Measurements from ENCODE around the gene SYTL2. TPM values are rescaled to one million over a fixed set of nuclear protein-coding genes. Genes with fewer than 3 reads are reported as not detected.

Gene SYTL2
- total RNA-seq, 1 donor from 2014 or later = 25.1 TPM

GRCh38 chr11:85752890-85753581 is 57.9 kb downstream of the SYTL2 start:
- Mint-ChIP-seq H3K27ac (ENCODE audit: unreplicated experiment) (no peak overlapping the region), H3K4me1 (ENCODE audit: low read depth) (peaks cover 57% of the 10 kb centered on the region), H3K27me3 (ENCODE audit: low read depth) (no peaks in the 10 kb centered on the region), H3K9me3 (ENCODE audit: low read depth) (no peaks in the 10 kb centered on the region), H3K4me3 (ENCODE audit: unreplicated experiment) (no peak overlapping the region), H3K36me3 (ENCODE audit: low read depth) (peaks cover 2% of the 10 kb centered on the region)
- TF ChIP-seq, protein P1, sequence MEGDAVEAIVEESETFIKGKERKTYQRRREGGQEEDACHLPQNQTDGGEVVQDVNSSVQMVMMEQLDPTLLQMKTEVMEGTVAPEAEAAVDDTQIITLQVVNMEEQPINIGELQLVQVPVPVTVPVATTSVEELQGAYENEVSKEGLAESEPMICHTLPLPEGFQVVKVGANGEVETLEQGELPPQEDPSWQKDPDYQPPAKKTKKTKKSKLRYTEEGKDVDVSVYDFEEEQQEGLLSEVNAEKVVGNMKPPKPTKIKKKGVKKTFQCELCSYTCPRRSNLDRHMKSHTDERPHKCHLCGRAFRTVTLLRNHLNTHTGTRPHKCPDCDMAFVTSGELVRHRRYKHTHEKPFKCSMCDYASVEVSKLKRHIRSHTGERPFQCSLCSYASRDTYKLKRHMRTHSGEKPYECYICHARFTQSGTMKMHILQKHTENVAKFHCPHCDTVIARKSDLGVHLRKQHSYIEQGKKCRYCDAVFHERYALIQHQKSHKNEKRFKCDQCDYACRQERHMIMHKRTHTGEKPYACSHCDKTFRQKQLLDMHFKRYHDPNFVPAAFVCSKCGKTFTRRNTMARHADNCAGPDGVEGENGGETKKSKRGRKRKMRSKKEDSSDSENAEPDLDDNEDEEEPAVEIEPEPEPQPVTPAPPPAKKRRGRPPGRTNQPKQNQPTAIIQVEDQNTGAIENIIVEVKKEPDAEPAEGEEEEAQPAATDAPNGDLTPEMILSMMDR (IDR thresholded peaks at IDR 0.05) = no peak
- no peak for DNase-seq (ENCODE audit: low spot score)

DNA sequence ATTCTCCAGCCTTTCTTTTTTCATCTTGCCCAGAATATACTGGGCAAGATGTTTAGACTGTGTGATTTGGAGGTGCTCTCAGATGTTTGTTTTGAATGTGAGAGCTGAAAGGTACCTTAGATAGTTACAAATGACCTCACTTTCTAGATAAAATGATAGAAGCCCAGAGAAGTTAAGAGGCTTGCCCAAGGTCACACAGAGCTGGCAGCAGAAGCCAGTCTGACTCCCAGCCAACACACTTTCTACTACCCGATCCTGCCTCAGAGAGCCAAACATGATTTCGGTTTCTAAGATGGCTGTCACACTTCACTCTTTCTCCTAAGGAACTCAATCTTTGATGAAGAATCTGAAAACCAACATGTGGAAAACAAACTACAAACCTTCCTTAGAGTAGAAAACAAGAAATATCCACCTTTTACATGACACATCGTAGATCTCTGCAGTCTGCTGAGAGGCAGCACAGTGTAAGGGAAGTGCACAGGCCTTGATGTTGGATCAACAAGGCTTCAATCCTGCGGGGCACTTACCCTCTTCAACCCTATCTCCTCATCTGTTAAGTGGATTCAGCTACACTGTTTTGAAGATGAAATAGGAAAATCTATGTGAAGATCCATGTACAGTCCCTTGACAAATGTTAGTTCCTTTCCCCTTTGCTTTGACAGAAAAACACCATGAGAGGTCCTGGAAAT is 58.6 kb downstream of the SYTL2 start:
- no peaks in the 10 kb centered on the region for H3K36me3 Mint-ChIP-seq (ENCODE audit: low read depth)
- H3K27ac Mint-ChIP-seq (ENCODE audit: unreplicated experiment) = peak overlapping the region; percentile 19
- TF ChIP-seq, protein P1 (IDR thresholded peaks at IDR 0.05) = no peak
- peaks cover 54% of the 10 kb centered on the region for H3K4me1 Mint-ChIP-seq (ENCODE audit: low read depth)
- H3K27me3 Mint-ChIP-seq (ENCODE audit: low read depth) = no peaks in the 10 kb centered on the region
- DNase-seq (ENCODE audit: low spot score) = no peak
- no peak overlapping the region for H3K4me3 Mint-ChIP-seq (ENCODE audit: unreplicated experiment)
- H3K9me3 Mint-ChIP-seq (ENCODE audit: low read depth) = no peaks in the 10 kb centered on the region

- Mint-ChIP-seq H3K36me3 (ENCODE audit: low read depth) (no peaks in the 10 kb centered on the region), H3K4me1 (ENCODE audit: low read depth) (peaks cover 54% of the 10 kb centered on the region), H3K4me3 (ENCODE audit: unreplicated experiment) (no peak overlapping the region)
Measured at GRCh38 chr11:85751724-85752123, 59.2 kb downstream of the SYTL2 start.

GRCh38 chr11:85750646-85751045 is 60.3 kb downstream of the SYTL2 start:
- peaks cover 54% of the 10 kb centered on the region for H3K4me1 Mint-ChIP-seq (ENCODE audit: low read depth)

More at GRCh38 chr11:85751724-85752123, 59.2 kb downstream of the SYTL2 start:
- Mint-ChIP-seq H3K27ac (ENCODE audit: unreplicated experiment) (peak overlapping the region; percentile 52), H3K27me3 (ENCODE audit: low read depth) (no peaks in the 10 kb centered on the region), H3K9me3 (ENCODE audit: low read depth) (no peaks in the 10 kb centered on the region)
- no peak for DNase-seq (ENCODE audit: low spot score)
- TF ChIP-seq, protein P1 (IDR thresholded peaks at IDR 0.05) = no peak

DNA sequence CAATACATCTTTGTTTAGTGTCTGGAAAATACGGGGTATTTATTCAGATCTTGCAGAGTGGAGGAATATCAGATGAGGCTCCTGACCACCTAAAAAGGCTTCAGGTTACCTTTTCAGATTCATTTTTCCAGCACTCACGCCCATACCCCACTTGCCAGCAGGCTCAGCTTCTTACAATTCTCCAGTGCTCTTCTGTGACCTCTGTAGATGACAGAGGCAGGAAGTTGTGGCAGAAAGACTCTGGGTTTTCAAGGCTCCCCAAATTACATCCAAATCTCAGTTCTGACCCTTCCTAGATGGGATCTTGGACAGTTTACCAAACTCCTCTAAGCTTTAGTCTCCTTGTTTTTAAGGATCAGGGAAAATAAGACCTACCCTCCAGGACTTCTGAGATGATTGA is 61.1 kb downstream of the SYTL2 start:
- no peaks in the 10 kb centered on the region for H3K27me3 Mint-ChIP-seq (ENCODE audit: low read depth)

More at GRCh38 chr11:85750646-85751045, 60.3 kb downstream of the SYTL2 start:
- H3K27me3 Mint-ChIP-seq (ENCODE audit: low read depth) = no peaks in the 10 kb centered on the region
- H3K4me3 Mint-ChIP-seq (ENCODE audit: unreplicated experiment) = no peak overlapping the region
- TF ChIP-seq, protein P1 (IDR thresholded peaks at IDR 0.05) = no peak
- no peak for DNase-seq (ENCODE audit: low spot score)
- H3K9me3 Mint-ChIP-seq (ENCODE audit: low read depth) = no peaks in the 10 kb centered on the region
- no peak overlapping the region for H3K27ac Mint-ChIP-seq (ENCODE audit: unreplicated experiment)
- peaks cover 3% of the 10 kb centered on the region for H3K36me3 Mint-ChIP-seq (ENCODE audit: low read depth)

More for the DNA sequence above, 61.1 kb downstream of the SYTL2 start:
- TF ChIP-seq, protein P1 (IDR thresholded peaks at IDR 0.05) = no peak
- Mint-ChIP-seq H3K36me3 (ENCODE audit: low read depth) (peaks cover 4% of the 10 kb centered on the region), H3K4me3 (ENCODE audit: unreplicated experiment) (no peak overlapping the region), H3K9me3 (ENCODE audit: low read depth) (no peaks in the 10 kb centered on the region), H3K27ac (ENCODE audit: unreplicated experiment) (peak overlapping the region; percentile 19), H3K4me1 (ENCODE audit: low read depth) (peaks cover 54% of the 10 kb centered on the region)
- no peak for DNase-seq (ENCODE audit: low spot score)
